Pancreas (tissue), 10 donors: ENCODE measurements around the gene MPL. TPM values are rescaled to one million over a fixed set of nuclear protein-coding genes. Genes with fewer than 3 reads are reported as not detected.

Experiments
- ATAC-seq, 4 donors: fragments of 200-7000 bp; cut with Tn5 transposase; one replicate each; pipeline versions ENCODE4 v1.8.0 to v1.9.1; 2020; ENCODE audit warnings: mild to moderate bottlenecking in 4 of 4, moderate library complexity in 4 of 4
- DNase-seq, 6 donors: peaks; one replicate each; pipeline ENCODE4 v3.0.0-alpha.2; 2020
- FAIRE-seq: peaks from 2 replicates; lab custom pipeline; 2012; peaks lifted over from hg19 to GRCh38; lab: Jason Lieb, UNC
- H3K27ac ChIP-seq, 4 donors: fragments of 200-600 bp; sonication (generic); 1 replicate in 3 of 4; 2 replicates in 1 of 4; pipeline versions ENCODE4 v1.5.0 to v1.8.0; 2020
- H3K27me3 ChIP-seq, 4 donors: fragments of 200-600 bp; one replicate each; pipeline ENCODE4 v1.8.0; 2021
- H3K36me3 ChIP-seq, 3 donors: fragments of 200-600 bp; sonication (generic) in 1 of 3; one replicate each; pipeline versions ENCODE4 v1.5.0 to v1.8.0; 2020 to 2021
- H3K4me1 ChIP-seq, 3 donors: fragments of 200-600 bp; one replicate each; pipeline ENCODE4 v1.8.0; 2021
- H3K4me3 ChIP-seq, 4 donors: fragments of 200-600 bp; sonication (generic) in 2 of 4; one replicate each; pipeline versions ENCODE4 v1.5.0 to v1.8.0; 2020 to 2021
- H3K9me3 ChIP-seq, 4 donors: fragments of 200-600 bp; one replicate each; pipeline ENCODE4 v1.8.0; 2021
- WGBS, 2 donors: extraction: QIAGEN DNeasy Blood & Tissue Kit; methylation state at CpG; one replicate each; pipeline ENCODE4 v1.1.7; 2013; 5-methylcytosine and 5-hydroxymethylcytosine counted together
- intact Hi-C, 3 donors: fragments of 100-400 bp; cut with DNase I; formaldehyde crosslinking; loops; one replicate each; pipeline versions ENCODE4 v1.11.1 to v1.14.2; 2022
- polyA plus RNA-seq, 2 donors: library from polyadenylated mRNA; stranded (reverse); fragments of 200-250 nt; gene quantifications; one replicate each; pipeline ENCODE4 v1.2.3, GENCODE V29; 2013
- total RNA-seq, 6 donors: library from RNA; stranded (reverse); fragmentation: NEBNext Ultra II Directional in 4 of 6; extraction: Animal tissue kit (Norgen Biotek cat#: 25700) in 4 of 6; gene quantifications; one replicate each; pipeline versions ENCODE4 v1.2.1 to v1.2.4, GENCODE V29; 2021 to 2023
- TF ChIP-seq, protein P1 (sequence below), 4 donors: fragments of 200-600 bp; sonication (generic) in 3 of 4; IDR thresholded peaks; one replicate each; pipeline versions ENCODE4 v1.5.0 to v1.8.0; 2021; ENCODE audit warnings: antibody characterized with exemption in 4 of 4
- donor health status: healthy with polysubstance abuse.
- donor health status: DM: no; HTN: no; CAD: no; lungs with moderate emphysema.
- donor health status: DM: no; HTN: no; CAD: no.
- donor health status: control.
- donor health status: control.
- donor health status: Bipolar disorder and iron deficiency.
- donor health status: DM: yes; HTN: yes; CAD: no.
- donor health status: DM: no; HTN: no; CAD: no.
- donor health status: DM: no; HTN: no; CAD: no.
- donor health status: DM: yes; HTN: yes; CAD: no.

MPL gene
- total and polyA plus RNA-seq, 8 donors: 0.08 to 0.43 (median 0.12) TPM; not detected in 2

GRCh38 chr1:43305461-43305860 lies 32.2 kb upstream of the MPL start:
- Histone ChIP-seq H3K4me1 (peaks cover 0 to 4% (median 0%) of the 10 kb centered on the region in 3 donors), H3K27ac (no peak overlapping the region), H3K36me3 (no peaks in the 10 kb centered on the region), H3K4me3 (no peak overlapping the region), H3K9me3 (no peaks in the 10 kb centered on the region), H3K27me3 (no peaks in the 10 kb centered on the region)
- intact Hi-C loops: no loop called here
- no peak for ATAC-seq
- WGBS, 2 donors: 74 to 81% methylated on average over 3 of the region's 3 CpGs
- FAIRE-seq: no peak
- DNase-seq: peak in 2 of 6 donors; percentile 9 to 15
- TF ChIP-seq, protein P1, sequence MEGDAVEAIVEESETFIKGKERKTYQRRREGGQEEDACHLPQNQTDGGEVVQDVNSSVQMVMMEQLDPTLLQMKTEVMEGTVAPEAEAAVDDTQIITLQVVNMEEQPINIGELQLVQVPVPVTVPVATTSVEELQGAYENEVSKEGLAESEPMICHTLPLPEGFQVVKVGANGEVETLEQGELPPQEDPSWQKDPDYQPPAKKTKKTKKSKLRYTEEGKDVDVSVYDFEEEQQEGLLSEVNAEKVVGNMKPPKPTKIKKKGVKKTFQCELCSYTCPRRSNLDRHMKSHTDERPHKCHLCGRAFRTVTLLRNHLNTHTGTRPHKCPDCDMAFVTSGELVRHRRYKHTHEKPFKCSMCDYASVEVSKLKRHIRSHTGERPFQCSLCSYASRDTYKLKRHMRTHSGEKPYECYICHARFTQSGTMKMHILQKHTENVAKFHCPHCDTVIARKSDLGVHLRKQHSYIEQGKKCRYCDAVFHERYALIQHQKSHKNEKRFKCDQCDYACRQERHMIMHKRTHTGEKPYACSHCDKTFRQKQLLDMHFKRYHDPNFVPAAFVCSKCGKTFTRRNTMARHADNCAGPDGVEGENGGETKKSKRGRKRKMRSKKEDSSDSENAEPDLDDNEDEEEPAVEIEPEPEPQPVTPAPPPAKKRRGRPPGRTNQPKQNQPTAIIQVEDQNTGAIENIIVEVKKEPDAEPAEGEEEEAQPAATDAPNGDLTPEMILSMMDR (IDR thresholded peaks at IDR 0.05): no peak

GRCh38 chr1:43305926-43306687 lies 31.5 kb upstream of the MPL start:
- TF ChIP-seq, protein P1 (IDR thresholded peaks at IDR 0.05): no peak
- FAIRE-seq: no peak
- intact Hi-C loops: no loop called here
- H3K27ac ChIP-seq: no peak overlapping the region
- H3K9me3 ChIP-seq: no peaks in the 10 kb centered on the region
- no peaks in the 10 kb centered on the region for H3K27me3 ChIP-seq
- H3K36me3 ChIP-seq: no peaks in the 10 kb centered on the region
- ATAC-seq: no peak
- H3K4me3 ChIP-seq: no peak overlapping the region
- peaks cover 0 to 4% (median 0%) of the 10 kb centered on the region in 3 donors for H3K4me1 ChIP-seq
- peak in 2 of 6 donors; percentile 28 to 37 for DNase-seq
- whole genome bisulfite sequencing, 2 donors: 88 to 89% methylated on average over 6 of the region's 6 CpGs

DNA sequence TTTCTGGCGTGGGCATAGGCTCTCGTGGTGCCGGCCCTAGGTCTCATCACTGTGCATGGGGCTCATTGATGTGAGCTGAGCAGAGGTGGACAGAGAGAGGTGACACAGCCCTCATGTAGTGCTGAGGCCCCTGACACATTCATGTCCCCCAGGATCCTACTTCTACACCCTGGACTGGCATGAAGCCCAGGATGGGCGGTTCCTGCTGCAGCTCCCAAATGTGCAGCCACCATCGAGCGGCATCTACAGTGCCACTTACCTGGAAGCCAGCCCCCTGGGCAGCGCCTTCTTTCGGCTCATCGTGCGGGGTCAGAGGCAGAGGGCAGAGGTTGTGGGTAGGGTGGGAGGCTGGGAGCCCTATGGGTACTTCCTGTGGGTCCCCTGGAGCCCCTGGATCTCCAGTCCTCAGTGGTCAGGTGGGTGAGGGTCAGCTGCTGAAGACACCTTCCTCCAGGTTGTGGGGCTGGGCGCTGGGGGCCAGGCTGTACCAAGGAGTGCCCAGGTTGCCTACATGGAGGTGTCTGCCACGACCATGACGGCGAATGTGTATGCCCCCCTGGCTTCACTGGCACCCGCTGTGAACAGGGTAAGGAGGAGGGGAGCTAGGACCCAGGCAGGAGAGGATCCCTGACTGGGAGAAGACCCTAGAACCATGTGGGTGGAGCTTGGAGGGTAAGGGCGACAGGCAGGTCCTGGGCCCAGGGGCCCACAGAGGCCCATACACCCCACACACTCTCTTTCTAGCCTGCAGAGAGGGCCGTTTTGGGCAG lies 30.7 kb upstream of the MPL start:
- DNase-seq (peak in 2 of 6 donors; percentile 49 to 52), ATAC-seq (no peak), FAIRE-seq (no peak)
- H3K36me3 ChIP-seq: no peaks in the 10 kb centered on the region
- intact Hi-C loops: no loop called here
- H3K9me3 ChIP-seq: no peaks in the 10 kb centered on the region
- WGBS, 2 donors: 84 to 88% methylated on average over 17 of the region's 17 CpGs
- no peak overlapping the region for H3K27ac ChIP-seq
- no peak overlapping the region for H3K4me3 ChIP-seq
- no peaks in the 10 kb centered on the region for H3K27me3 ChIP-seq
- TF ChIP-seq, protein P1 (IDR thresholded peaks at IDR 0.05): no peak
- peaks cover 0 to 4% (median 0%) of the 10 kb centered on the region in 3 donors for H3K4me1 ChIP-seq

DNA sequence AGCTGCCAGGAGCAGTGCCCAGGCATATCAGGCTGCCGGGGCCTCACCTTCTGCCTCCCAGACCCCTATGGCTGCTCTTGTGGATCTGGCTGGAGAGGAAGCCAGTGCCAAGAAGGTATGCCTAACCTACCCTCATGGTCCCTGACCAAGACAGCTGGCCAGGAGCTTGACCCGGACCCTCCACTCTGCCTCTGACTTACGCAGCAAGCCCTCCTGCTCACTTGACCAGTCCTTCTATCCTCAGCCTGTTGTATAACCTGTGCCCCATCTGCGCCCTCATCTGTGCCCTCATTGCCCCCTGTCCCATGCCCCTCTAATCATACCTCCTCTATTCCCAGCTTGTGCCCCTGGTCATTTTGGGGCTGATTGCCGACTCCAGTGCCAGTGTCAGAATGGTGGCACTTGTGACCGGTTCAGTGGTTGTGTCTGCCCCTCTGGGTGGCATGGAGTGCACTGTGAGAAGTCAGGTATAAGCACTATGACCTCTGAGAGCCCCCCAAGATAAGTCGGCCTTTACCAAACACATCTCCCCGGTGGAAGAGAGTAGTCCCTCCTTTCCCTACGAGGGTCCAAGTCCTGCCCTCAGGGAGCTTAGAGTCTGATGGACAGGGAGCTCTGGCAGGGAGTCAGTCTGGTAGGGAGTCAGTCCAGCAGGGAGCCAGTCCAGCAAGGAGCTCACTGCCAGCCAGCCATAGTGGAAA lies 30.0 kb upstream of the MPL start:
- no peaks in the 10 kb centered on the region for H3K27me3 ChIP-seq
- no peak overlapping the region for H3K4me3 ChIP-seq
- peaks cover 0 to 4% (median 0%) of the 10 kb centered on the region in 3 donors for H3K4me1 ChIP-seq
- no peak overlapping the region for H3K27ac ChIP-seq
- intact Hi-C loops: no loop called here
- DNase-seq: peak in 2 of 6 donors; percentile 22 to 43
- H3K36me3 ChIP-seq: no peaks in the 10 kb centered on the region
- no peaks in the 10 kb centered on the region for H3K9me3 ChIP-seq
- TF ChIP-seq, protein P1 (IDR thresholded peaks at IDR 0.05): no peak
- no peak for FAIRE-seq
- ATAC-seq: no peak
- 87 to 88% methylated on average over 9 of the region's 9 CpGs for WGBS, 2 donors
